Stimulated activated CD8-positive, alpha-beta memory T cell treated with anti-CD3 and anti-CD28 coated beads, Interleukin-4, amount 100 ng/mL, for 4 hours (primary cell): ENCODE measurements around the gene POFUT2.

Source experiments
- DNase-seq, 2 donors: peaks; one replicate each; pipeline ENCODE4 v3.0.0-alpha.2; 2020; ENCODE audit warnings: low read depth in 2 of 2, low spot score in 1 of 2

Gene POFUT2

DNA sequence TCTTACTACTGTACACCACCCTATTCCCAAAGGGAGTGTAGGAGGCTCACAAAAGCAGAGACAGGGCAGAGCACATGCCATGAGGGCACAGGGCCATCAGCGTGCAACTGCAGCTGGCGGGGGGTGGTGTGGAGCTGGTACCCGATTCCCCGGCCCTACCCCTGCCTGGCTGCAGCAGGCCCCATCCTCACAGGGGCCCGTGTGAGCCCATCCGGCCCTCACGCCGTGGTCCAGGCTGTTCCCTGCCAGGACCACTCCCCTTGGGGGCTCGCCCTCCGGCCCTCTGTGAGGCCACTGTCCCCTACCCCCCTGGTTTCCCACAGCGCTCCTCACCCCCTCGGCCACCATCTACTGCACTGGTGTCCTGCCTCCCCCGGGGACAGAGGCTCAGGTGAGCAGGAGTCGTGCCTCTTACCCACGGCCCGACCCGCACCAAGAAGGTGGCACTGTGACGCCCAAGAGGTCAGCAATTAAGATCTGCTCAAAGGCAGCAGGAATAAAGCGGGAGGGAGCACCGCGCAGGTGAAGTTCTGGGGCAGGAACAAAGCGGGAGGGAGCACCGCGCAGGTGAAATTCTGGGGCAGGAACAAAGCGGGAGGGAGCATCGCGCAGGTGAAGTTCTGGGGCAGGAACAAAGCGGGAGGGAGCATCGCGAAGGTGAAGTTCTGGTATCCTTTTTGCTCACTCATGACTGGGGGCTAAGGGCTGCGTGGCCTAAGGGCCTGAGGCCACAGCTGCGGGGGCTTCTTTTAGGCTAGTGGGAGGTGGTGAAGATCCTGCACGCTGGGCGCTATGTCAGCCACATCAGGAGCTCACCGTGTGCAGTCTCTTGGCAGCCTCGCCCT lies 3.9 kb downstream of the POFUT2 start:
- no peak for DNase-seq

DNA sequence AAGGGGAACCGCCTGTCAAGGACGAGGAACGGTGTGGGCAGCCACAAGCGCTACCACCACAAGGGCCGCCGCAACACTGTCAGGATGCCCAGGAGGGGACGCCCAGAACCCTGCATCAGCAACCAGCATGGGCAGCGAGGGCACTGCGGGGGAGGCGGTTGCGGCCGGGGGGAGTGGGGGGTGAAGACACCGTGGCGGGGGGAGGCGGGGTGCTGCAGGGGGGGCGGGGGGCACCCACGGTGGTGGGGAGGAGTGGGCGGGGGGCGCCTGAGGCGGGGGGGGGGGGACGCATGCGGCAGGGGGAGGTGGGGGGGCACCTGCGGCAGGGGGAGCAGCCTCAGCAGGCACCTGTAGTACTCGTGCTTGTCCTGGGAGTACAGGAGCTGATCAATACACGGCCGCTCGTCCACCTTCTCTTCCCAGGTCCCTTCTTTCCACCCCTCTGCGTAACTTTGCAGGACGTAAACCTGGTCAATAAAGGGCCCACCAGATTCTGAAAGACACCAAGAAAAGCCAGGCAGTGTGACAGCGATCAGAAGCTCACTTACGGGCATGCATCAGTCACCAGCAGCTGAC lies 4.6 kb downstream of the POFUT2 start:
- DNase-seq: no peak

DNA sequence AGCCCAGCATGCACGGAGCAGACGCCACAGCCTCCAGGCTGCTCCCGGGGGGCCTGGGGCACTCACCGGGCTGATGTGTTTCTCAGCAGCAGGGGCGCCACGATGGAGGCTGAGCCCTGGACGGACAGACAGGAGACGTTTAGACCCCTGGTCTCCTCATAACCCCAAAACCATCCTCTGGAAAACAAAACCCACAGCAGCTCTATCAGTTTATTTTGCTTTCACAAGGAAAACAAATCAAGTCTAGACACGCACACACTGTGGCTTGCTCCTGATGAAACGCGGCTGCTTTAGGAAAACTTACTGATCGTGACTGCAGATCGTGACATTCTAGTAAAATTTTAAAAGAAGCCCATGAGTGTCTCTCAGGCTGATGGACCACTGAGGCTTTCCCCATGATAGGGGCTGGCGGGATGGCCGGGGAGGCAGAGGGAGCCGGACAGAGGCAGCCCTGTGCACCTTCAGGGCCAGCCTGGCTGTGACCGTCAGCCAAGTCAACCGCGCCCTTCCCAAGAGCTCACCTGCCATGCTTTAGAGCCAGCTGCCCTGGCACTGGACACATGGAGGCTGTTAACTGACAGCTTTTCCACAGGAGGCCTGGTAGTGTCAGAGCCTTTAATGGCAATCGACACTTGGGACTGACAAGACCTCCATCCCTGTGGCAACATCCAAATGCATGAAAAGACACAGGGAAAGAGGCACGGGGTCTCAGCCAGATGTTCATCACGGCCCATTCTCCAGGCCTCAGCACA lies 5.2 kb downstream of the POFUT2 start:
- no peak for DNase-seq

DNA sequence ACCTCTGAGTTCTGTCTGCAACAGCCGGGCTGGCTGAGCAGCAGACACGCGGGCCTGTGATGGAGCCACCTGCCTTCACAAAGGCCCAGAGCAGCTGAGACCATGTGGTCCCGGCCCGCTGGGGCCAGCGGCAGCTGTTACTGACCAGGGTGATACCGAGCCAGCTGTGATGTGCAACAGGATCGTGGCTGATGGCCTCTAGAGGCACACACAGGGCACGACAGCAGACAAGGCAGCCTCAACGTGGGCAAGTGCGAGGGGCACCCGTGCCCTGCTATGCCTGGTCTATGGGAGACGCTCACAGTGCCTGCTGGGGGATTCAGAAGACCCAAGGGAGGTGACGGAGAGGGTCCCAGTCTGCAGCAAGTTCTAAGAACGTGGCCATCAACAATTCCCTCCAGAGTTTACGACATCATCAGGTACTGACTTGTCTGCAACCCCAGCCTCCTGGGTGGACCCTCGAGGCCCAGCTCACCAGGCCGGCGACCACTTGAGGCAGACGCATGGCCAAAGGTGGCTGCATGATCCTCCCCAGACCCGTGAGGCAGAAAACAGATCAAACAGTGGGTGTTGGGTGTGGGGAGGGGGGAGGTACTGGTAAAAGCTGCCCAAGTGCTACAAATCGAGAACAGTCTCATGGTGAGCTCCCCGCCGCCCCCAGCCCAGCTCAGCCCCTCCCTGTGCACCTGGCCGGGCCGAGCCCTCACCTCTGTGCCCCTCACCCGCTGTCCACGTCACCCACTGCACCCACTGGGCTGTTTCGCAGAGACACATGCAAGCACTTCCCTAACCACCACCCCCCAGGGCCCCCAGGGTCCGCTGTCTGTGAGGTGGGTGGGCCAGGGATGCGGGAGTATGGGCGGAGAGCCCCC lies 6.0 kb downstream of the POFUT2 start:
- no peak for DNase-seq

DNA sequence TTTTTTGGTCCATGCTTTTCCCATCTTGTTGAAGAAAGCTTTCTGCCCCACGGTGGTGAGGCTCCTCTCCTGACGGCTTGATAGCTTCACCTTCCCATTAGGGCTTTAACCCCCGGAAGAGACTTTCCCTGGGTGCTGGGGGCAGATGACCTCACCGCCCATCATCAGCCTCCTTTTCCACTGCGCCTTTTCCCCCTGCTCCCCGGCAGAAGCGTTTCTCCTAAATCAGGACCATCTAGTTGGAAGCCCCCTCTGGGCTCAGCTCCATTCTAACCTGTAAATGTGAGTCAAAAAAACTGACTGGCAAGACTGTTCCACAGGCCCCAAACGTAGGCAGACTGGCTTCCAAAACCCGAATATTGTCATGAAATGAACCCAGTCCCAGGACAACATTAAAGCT lies 6.7 kb downstream of the POFUT2 start:
- no peak for DNase-seq

DNA sequence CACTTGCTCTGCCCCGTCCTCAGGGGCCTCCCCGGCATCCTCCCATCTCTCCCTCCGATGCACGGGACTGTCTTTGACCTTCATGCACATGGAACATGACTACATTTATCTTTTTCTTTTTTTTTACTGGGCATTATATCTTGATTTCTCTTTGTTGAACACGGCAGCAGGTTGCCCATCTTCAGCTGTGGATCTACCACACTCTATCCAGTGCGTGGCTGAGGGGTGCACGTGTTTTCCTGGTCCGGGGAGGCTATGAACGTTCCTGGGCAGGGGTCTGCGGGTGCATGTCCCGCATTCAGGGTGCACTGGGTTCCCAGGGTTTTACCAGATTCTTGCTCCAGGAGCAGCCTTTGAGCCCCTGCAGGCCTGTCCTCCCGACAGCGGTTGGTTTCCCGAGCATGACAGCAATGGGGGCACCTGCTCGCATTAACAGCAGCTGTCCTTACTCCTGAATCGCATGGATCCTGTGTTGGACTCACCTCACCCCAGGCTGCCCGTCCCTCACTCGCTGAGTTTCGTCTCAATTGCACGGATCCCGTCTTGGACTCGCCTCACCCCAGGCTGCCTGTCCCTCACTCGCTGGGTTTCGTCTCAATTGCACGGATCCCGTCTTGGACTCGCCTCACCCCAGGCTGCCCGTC lies 7.4 kb downstream of the POFUT2 start:
- DNase-seq: no peak

DNA sequence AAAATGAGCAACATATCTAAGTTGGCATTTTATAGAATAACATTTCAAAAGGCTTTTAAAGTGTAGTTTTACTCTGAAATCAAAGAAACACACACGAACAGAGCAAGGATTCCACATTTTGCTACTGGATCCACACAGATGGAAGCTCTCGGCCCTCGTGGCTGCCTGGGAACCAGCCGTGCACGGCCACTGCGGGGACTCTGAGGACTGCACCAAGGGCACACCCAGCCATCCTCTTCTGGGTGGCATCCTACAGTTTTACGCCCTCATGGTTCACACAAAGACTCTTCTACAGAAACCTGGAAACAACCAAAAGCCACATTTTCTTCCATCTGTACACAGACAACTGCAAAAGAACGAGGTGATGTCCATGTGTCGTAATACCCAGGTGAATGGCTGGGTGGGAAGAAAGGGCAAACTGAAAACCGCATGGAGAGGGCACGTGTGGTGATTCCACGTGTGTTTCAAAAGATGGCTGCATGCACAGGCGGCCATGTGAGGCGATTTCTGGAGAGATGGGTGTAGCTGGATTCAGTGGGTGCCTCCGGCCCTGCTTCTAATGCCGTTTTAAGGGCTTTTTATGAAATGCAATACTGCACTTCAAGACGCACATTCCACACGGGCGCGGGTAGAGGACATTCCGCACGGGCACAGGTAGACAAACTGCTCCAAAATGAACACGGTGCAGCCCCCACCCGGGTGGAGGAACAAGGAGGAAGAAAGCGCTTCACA lies 8.1 kb downstream of the POFUT2 start:
- no peak for DNase-seq

DNA sequence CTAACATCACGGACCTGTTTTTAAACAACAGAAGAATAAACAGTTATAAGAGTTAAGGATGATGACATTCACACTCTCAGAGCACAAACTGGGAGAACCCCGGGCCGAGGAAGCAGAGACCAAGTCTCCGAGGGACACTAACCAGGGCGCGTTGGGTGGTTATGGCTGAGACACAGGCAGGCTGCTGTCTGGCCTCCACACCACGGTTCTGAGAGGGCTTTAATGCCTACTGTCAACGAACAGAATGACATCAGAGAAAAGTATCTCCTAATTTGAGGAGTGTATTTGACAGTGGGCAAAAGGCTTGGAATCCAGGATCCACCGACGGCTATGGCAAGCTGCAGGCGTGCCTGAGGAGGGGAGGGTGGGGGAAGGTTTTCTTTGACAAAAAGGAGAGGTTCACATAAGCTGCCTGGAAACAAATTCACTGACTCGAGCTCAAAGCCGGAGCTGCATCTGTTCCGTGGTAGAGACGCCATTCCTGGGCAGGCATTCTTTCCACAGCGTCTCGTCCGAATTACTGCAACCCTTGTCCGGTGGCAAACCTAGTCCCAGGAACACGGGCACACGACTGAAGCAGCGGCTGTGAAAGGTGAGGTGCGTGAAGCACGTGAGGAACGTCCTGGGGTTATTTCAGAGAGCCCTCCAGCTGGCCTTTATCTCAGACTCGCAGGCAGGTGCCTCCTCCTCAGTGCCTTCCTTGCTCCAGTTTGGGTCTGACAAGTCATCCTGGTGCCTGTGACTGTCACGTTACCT lies 9.4 kb downstream of the POFUT2 start:
- DNase-seq: no peak

DNA sequence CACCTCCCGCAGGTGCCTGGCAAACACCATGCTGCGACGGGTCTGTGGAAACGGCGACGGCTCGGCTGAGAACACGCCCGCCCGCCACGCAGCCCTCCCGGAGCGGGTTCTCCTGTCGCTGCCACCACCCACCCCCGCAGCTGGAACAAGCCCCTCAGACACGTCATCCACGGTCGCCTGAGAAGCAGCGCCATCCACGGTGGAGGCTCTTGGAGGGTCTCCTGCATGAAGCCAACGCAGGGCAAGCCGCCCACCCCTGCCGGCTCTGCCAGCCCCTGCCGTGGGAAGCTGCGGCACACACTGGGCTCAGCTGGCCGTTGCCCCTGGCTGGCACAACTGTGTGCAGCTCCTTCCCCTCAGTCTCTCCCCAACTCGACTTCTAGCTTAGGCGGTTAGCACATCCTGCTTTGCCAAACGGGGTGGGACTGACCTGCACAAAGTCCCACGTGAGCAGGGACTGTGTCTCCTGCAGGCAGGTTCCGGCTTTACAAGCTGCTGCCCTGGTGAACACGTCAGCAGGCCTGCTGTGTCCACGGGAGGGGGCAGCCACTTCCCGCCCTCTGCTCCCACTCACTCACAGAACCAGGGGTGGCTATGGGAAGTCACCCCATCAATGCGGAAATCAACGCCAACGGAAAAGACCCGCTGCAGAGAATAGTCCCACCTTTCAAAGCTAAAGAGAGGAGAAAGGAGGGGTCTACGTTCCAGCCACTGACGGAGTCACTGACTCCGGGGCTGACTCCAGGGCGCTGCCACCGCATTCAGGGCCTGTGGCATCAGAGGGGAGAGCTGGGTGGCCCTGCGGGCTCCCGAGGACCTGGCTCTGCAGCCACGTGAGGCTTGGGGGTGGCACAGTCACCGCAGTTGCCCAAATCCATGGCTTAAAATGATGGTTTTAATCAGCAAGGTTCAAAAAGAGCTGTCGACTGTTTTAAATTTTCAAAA lies 10.3 kb downstream of the POFUT2 start:
- no peak for DNase-seq

DNA sequence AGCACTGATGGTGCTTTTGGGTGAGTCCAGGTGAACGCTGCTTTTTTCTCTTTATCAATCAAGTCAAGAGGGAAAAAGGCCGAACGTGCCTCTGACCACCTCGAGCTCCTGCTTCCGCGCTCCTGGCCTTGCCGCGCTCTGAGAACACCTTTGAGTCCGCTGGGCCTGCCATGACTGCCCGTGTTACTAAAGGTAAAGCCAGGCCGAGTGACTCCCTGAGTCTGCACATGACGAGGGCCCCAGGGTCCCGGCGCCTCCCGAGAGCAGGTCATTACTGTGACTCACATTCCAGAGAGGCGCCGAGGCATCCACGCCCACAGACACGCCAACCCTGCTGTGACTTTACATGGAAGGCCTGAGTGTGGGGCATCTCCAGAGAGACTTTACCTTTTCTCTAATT lies 11.1 kb downstream of the POFUT2 start:
- DNase-seq: no peak

DNA sequence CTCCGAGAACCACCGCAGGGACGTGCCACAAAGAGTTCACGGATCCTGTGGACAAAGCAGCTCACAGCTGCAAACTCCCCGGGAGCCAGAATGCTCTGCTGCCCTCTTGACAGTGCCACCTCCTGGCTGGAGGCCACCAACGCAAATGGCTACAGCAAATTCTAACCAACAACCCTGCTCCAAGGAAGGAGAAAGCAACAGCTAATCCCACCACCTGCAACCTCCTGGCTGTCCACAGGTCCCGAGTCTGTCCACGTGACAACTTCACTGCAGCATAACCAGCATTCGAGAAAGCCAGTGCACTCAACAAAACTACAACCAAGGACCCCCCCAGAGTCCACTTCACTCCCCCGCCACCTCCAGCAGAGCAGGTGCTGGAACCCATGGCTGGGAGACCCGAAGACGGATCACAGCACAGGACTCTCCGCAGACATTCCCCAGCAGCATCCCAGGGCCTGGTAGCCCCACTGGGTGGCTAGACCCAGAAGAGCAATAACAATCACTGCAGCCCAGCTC lies 17.3 kb downstream of the POFUT2 start:
- no peak for DNase-seq

DNA sequence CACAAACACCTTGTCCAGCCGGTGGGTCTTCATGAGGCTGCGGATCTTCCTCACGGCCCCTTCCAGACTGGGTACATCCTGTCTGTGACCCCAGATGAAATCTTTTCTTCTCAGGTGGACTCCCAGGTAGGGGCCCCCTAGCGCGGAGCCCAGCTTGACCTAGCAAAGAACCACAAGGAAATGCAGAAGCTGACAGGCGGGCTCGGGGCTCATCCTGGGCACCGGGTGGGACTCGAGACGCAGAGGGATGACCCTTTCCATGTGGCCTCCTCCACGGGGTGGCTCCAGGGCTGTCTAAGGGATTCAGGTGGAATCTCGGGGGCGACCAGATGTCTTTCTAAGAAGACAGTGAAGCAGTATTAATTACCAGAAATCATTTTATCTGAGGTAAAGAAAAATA lies 17.8 kb downstream of the POFUT2 start:
- DNase-seq: no peak

DNA sequence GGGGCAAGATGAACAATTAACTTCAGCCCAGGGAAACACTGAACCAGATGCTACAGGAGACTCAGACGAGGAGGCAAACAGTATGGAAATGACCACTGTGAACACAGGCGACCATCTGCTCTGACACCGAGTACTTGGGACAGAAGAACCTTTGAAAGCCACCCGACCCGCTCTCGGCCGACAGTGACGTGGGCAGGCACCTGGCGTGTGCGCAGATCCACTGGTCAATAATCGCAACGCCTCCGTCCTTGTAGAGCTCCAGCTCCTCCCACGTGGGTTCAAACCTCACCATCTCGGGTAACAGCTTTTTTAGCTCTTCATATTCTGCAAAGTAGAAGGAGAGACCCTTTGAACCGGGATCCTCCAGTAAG lies 20.3 kb downstream of the POFUT2 start:
- no peak for DNase-seq

DNA sequence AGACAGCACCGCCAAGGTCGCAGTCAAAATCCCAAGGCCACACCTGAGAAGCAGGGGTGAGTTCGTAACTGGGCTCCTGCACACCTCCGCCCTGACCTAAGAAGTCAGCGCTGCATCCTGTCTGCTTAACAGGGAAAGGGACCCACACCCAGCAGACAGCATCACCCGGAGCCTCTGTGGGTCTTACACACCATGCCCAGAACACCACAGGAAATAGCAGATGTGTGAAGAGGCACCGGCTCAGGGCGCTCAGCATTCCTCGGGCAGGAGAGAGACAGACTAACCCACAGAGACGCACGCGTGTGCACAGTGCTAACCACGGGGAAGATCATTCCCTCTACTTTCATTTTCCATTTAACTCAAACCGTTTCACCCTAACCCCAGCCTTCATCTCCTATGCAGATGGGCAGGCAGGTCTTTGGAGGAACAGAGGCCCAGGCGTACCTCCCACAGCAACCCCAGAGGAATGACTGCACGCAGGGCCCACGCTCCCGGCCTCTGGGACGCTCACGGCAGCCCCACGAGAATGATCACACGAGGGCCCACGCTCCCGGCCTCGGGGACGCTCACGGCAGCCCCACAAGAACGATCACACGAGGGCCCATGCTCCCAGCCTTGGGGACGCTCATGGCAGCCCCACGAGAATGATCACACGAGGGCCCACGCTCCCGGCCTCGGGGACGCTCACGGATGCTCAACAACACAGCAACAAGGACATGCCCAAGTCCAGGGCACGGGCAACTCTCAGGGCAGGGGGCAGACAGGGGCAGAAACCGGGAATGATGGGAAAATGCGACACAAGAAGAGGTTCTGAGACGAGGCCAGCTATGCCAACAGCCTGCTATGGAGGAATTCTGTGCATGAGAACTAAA lies 20.9 kb downstream of the POFUT2 start:
- DNase-seq: peak in 1 of 2 donors; percentile 31

DNA sequence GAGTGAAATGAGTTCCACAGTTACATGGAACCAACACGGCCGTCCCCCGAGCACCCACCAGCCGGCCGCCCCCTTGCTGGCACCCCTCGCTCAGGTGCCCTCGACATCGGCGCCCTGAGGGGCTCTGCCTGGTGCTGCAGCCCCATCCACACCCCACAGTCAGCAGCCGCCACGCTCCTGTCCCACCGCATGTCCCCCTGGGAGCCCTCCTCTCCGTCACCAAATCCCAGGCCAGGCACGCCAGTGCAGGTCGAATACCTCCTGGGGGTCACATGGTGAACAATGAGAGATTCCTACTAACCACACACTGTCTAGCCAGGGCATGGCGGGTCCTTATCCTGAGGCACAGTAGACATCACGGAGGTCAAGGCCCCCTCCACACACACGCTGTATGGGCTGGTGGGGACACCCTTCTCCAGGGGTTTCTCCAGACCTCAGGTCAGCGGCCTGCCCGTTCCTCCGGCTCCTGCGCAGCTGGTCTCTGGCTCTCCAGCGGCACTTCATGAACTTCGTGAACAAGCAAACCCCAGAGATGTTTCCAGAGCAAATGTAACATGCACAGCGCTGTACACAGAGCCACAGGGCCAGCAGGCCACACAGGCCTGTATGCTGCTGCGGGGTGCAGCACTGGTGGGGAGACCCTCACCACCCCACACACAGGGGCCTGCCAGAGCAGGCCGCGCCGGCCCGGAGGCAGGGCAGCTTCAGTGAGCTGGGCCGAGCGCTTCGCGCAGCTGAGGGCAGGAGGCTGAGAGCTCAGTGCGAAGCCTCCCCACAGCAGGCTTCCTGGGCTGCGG lies 21.8 kb downstream of the POFUT2 start:
- no peak for DNase-seq

DNA sequence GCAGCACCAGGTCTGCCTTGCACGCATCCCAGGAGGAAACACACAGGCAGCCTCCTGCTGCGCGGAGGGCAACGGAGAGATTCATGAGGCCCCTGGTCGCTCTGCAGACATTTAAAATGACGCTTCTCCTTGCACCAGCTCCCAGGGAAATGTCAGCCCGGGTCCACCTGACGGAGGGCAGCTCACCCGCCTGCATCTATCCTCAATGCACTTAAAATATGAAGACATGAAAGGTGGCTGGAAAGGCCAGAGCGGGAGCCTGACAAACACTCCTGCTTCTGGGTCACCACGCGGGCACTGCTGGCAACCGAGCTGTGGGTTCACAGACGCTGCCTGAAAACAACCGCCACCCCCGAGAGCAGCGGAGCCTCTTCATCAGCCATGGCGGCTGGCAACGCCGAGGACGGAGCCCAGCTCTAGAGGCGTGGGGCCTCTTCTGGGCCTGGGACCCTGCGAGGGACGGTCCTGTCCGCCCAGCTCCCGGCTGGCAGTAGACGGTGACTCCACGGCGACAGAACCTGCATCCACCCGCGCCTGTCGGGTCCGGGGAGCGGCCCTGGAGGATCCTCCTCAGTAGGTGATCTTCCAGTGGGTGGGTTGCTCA lies 22.7 kb downstream of the POFUT2 start:
- DNase-seq: no peak
